Measurements from ENCODE around the gene KCNT2.

The KCNT2 gene

GRCh38 chr1:196393282-196393681, 215.0 kb downstream of the KCNT2 start:
- H4K20me1 ChIP-seq (ENCODE audit: insufficient read depth): no peaks in the 10 kb centered on the region
- H3K36me3 ChIP-seq (ENCODE audit: insufficient read depth): no peaks in the 10 kb centered on the region
- H3K79me2 ChIP-seq (ENCODE audit: insufficient read depth, low read depth): no peaks in the 10 kb centered on the region
- no peak overlapping the region for H3K27ac ChIP-seq
- no peak overlapping the region for H3K4me2 ChIP-seq
- no peaks in the 10 kb centered on the region for H3K4me1 ChIP-seq (ENCODE audit: low read depth, poor library complexity, severe bottlenecking)
- H2AFZ ChIP-seq (ENCODE audit: low read depth): no peak overlapping the region
- H3K9ac ChIP-seq: no peak overlapping the region
- TF ChIP-seq CTCF (conservative IDR thresholded peaks at IDR 0.05; ENCODE audit: low read depth, low read length): no peak
- no peaks in the 10 kb centered on the region for H3K27me3 ChIP-seq (ENCODE audit: insufficient read depth, low read depth)
- no peak overlapping the region for H3K4me3 ChIP-seq (IDR thresholded peaks at IDR 0.05; ENCODE audit: insufficient read depth, low read depth, low read length)

GRCh38 chr1:196387766-196388165, 220.5 kb downstream of the KCNT2 start:
- Histone ChIP-seq H2AFZ (ENCODE audit: low read depth) (no peak overlapping the region), H3K27me3 (ENCODE audit: insufficient read depth, low read depth) (no peaks in the 10 kb centered on the region), H3K9ac (no peak overlapping the region), H4K20me1 (ENCODE audit: insufficient read depth) (no peaks in the 10 kb centered on the region), H3K4me2 (no peak overlapping the region), H3K4me1 (ENCODE audit: low read depth, poor library complexity, severe bottlenecking) (no peaks in the 10 kb centered on the region), H3K79me2 (ENCODE audit: insufficient read depth, low read depth) (no peaks in the 10 kb centered on the region), H3K36me3 (ENCODE audit: insufficient read depth) (no peaks in the 10 kb centered on the region), H3K4me3 (IDR thresholded peaks at IDR 0.05; ENCODE audit: insufficient read depth, low read depth, low read length) (no peak overlapping the region), H3K27ac (no peak overlapping the region)
- TF ChIP-seq CTCF (conservative IDR thresholded peaks at IDR 0.05; ENCODE audit: low read depth, low read length): no peak

GRCh38 chr1:196385109-196385508, 223.1 kb downstream of the KCNT2 start:
- Histone ChIP-seq H3K4me1 (ENCODE audit: low read depth, poor library complexity, severe bottlenecking) (no peaks in the 10 kb centered on the region), H3K27ac (no peak overlapping the region), H3K4me2 (no peak overlapping the region), H3K27me3 (ENCODE audit: insufficient read depth, low read depth) (no peaks in the 10 kb centered on the region), H4K20me1 (ENCODE audit: insufficient read depth) (no peaks in the 10 kb centered on the region), H3K36me3 (ENCODE audit: insufficient read depth) (no peaks in the 10 kb centered on the region), H3K9ac (no peak overlapping the region), H3K79me2 (ENCODE audit: insufficient read depth, low read depth) (no peaks in the 10 kb centered on the region), H2AFZ (ENCODE audit: low read depth) (no peak overlapping the region), H3K4me3 (IDR thresholded peaks at IDR 0.05; ENCODE audit: insufficient read depth, low read depth, low read length) (no peak overlapping the region)
- TF ChIP-seq CTCF (conservative IDR thresholded peaks at IDR 0.05; ENCODE audit: low read depth, low read length): no peak

- no peak overlapping the region for H3K27ac ChIP-seq
Observed at GRCh38 chr1:196382383-196382782, 225.9 kb downstream of the KCNT2 start.

More at GRCh38 chr1:196382383-196382782, 225.9 kb downstream of the KCNT2 start:
- TF ChIP-seq CTCF (conservative IDR thresholded peaks at IDR 0.05; ENCODE audit: low read depth, low read length): no peak
- H4K20me1 ChIP-seq (ENCODE audit: insufficient read depth): no peaks in the 10 kb centered on the region
- no peaks in the 10 kb centered on the region for H3K27me3 ChIP-seq (ENCODE audit: insufficient read depth, low read depth)
- H3K36me3 ChIP-seq (ENCODE audit: insufficient read depth): no peaks in the 10 kb centered on the region
- H2AFZ ChIP-seq (ENCODE audit: low read depth): no peak overlapping the region
- no peak overlapping the region for H3K9ac ChIP-seq
- H3K4me1 ChIP-seq (ENCODE audit: low read depth, poor library complexity, severe bottlenecking): no peaks in the 10 kb centered on the region
- H3K4me3 ChIP-seq (IDR thresholded peaks at IDR 0.05; ENCODE audit: insufficient read depth, low read depth, low read length): no peak overlapping the region
- no peak overlapping the region for H3K4me2 ChIP-seq
- no peaks in the 10 kb centered on the region for H3K79me2 ChIP-seq (ENCODE audit: insufficient read depth, low read depth)

Data from KMS-11 (cell line).